SKM-1 treated with dmso at 0.1 percent for 144 hours (cell line): ENCODE data around the gene COBL.

ENCODE experiments used
- DNase-seq: peaks from one replicate; lab custom pipeline; 2025; ENCODE audit not compliant: unreplicated experiment; lab: John Stamatoyannopoulos, UW

The COBL gene

GRCh38 chr7:51081270-51081890 is 235.2 kb downstream of the COBL start:
- DNase-seq, result no peak

GRCh38 chr7:51080622-51081269 is 235.9 kb downstream of the COBL start:
- DNase-seq, result no peak

GRCh38 chr7:51080216-51080615 is 236.4 kb downstream of the COBL start:
- no peak for DNase-seq

- DNase-seq, result no peak
These were observed 237.1 kb downstream of the COBL start for GRCh38 chr7:51079494-51079893.

GRCh38 chr7:51078653-51079052 is 238.0 kb downstream of the COBL start:
- no peak for DNase-seq

GRCh38 chr7:51077987-51078370 is 238.6 kb downstream of the COBL start:
- DNase-seq, result no peak

GRCh38 chr7:51077316-51077986 is 239.2 kb downstream of the COBL start:
- no peak for DNase-seq

GRCh38 chr7:51075681-51076580 is 240.7 kb downstream of the COBL start:
- DNase-seq, result no peak

GRCh38 chr7:51073171-51073570 is 243.4 kb downstream of the COBL start:
- DNase-seq, result no peak

GRCh38 chr7:51072281-51072680 is 244.3 kb downstream of the COBL start:
- DNase-seq, result no peak

- no peak for DNase-seq
These were observed 245.2 kb downstream of the COBL start for GRCh38 chr7:51071427-51071826.

GRCh38 chr7:51070151-51070550 is 246.5 kb downstream of the COBL start:
- DNase-seq, result no peak

- DNase-seq, result no peak
These were observed 247.1 kb downstream of the COBL start for GRCh38 chr7:51069411-51070083.

GRCh38 chr7:51068401-51068800 is 248.2 kb downstream of the COBL start:
- DNase-seq, result no peak

- DNase-seq, result peak; percentile 17
These were observed 248.9 kb downstream of the COBL start for GRCh38 chr7:51067757-51068156.

- DNase-seq, result no peak
These were observed 249.4 kb downstream of the COBL start for GRCh38 chr7:51067258-51067657.

- DNase-seq, result no peak
These were observed 250.2 kb downstream of the COBL start for GRCh38 chr7:51066405-51066882.

- no peak for DNase-seq
These were observed 250.8 kb downstream of the COBL start for GRCh38 chr7:51065766-51066165.

- no peak for DNase-seq
These were observed 251.9 kb downstream of the COBL start for GRCh38 chr7:51064688-51065087.

- DNase-seq, result no peak
These were observed 254.2 kb downstream of the COBL start for GRCh38 chr7:51062222-51062987.
